Gastrocnemius medialis (tissue), 4 donors: Measurements from ENCODE around the gene SHOC2. TPM values are rescaled to one million over a fixed set of nuclear protein-coding genes. Genes with fewer than 3 reads are reported as not detected.

Source experiments
- ATAC-seq, 2 donors: fragments of 150-250 bp; one replicate each; pipeline ENCODE4 v1.9.1; 2016
- DNase-seq, 2 donors: peaks; one replicate each; pipeline ENCODE4 v3.0.0-alpha.2; 2019
- H3K27ac ChIP-seq, 4 donors: fragments of 200-600 bp; sonication (generic); 1 replicate in 1 of 4; 2 replicates in 3 of 4; pipeline ENCODE4 v1.5.1; 2016 to 2018; ENCODE audit warnings: mild to moderate bottlenecking in 2 of 4, moderate library complexity in 1 of 4
- H3K27me3 ChIP-seq, 3 donors: fragments of 200-600 bp; sonication (generic) in 2 of 3; 1 replicate in 1 of 3; 2 replicates in 2 of 3; pipeline versions ENCODE4 v1.5.1 to v1.6.0; 2016 to 2019; ENCODE audit warnings: mild to moderate bottlenecking in 1 of 3, moderate library complexity in 1 of 3
- H3K36me3 ChIP-seq, 2 donors: fragments of 200-600 bp; sonication (generic) in 1 of 2; one replicate each; pipeline ENCODE4 v1.5.1; 2017 to 2018
- H3K4me1 ChIP-seq, 2 donors: fragments of 200-600 bp; sonication (generic) in 1 of 2; one replicate each; pipeline ENCODE4 v1.5.1; 2016 to 2017; ENCODE audit warnings: mild to moderate bottlenecking in 2 of 2
- H3K4me3 ChIP-seq, 4 donors: fragments of 200-600 bp; sonication (generic) in 3 of 4; 1 replicate in 1 of 4; 2 replicates in 3 of 4; pipeline ENCODE4 v1.5.1; 2016 to 2019; ENCODE audit warnings: mild to moderate bottlenecking in 2 of 4
- H3K9me3 ChIP-seq, 3 donors: fragments of 200-600 bp; sonication (generic) in 2 of 3; 1 replicate in 1 of 3; 2 replicates in 2 of 3; pipeline ENCODE4 v1.5.1; 2016 to 2019
- CTCF ChIP-seq, 5 experiments: fragments of 450-650 bp in 3 of 5; fragments of 200-600 bp in 2 of 5; sonication (generic) in 2 of 5; IDR thresholded peaks in 4 of 5; conservative IDR thresholded peaks in 1 of 5; 1 replicate in 4 of 5; 2 replicates in 1 of 5; pipeline ENCODE4 v1.5.1; 2016 to 2019; ENCODE audit warnings: antibody characterized with exemption in 5 of 5, mild to moderate bottlenecking in 3 of 5, moderate library complexity in 3 of 5
- POLR2A ChIP-seq, 2 donors: fragments of 450-650 bp; IDR thresholded peaks; one replicate each; pipeline ENCODE4 v1.6.1; 2017; ENCODE audit warnings: antibody characterized with exemption in 2 of 2, mild to moderate bottlenecking in 2 of 2, moderate library complexity in 2 of 2
- in situ Hi-C, 4 donors: fragments of 200-750 bp; cut with MboI; loops; one replicate each; pipeline versions ENCODE4 v1.15.0 to v1.8.0; 2017; ENCODE audit warnings: low sequenced_read_pairs in 4 of 4
- intact Hi-C: fragments of 100-400 bp; cut with DNase I; formaldehyde crosslinking; loops from one replicate; pipeline ENCODE4 v1.15.1; 2023; ENCODE audit warnings: low total_unique reads
- total RNA-seq, 4 donors: library from RNA; depleted of rRNA; stranded (reverse); fragments of >200 nt; gene quantifications; one replicate each; pipeline versions ENCODE4 v1.1.0 to v1.2.3, GENCODE V29; 2016

Gene SHOC2
- total RNA-seq, 4 donors from 2014 or later, result 35.3 to 51.5 (median 43.5) TPM

GRCh38 chr10:110989016-110989415 lies 69.6 kb downstream of the SHOC2 start:
- Histone ChIP-seq H3K4me3 (no peak overlapping the region), H3K27me3 (no peaks in the 10 kb centered on the region), H3K36me3 (no peaks in the 10 kb centered on the region), H3K27ac (no peak overlapping the region), H3K4me1 (peaks cover 7 to 13% of the 10 kb centered on the region in 2 donors), H3K9me3 (no peaks in the 10 kb centered on the region)
- in situ Hi-C loops, result no loop called here
- TF ChIP-seq POLR2A (IDR thresholded peaks at IDR 0.05) (no peak), CTCF (IDR thresholded peaks at IDR 0.05 in 4 of 5, conservative IDR thresholded peaks at IDR 0.05 in 1 of 5) (no peak)
- intact Hi-C loops, result no loop called here
- DNase-seq (no peak), ATAC-seq (no peak)

GRCh38 chr10:110992006-110992800 lies 72.8 kb downstream of the SHOC2 start:
- Histone ChIP-seq H3K9me3 (no peaks in the 10 kb centered on the region), H3K4me3 (no peak overlapping the region), H3K36me3 (no peaks in the 10 kb centered on the region), H3K27me3 (no peaks in the 10 kb centered on the region), H3K4me1 (peaks cover 0 to 4% of the 10 kb centered on the region in 2 donors), H3K27ac (no peak overlapping the region)
- no peak for TF ChIP-seq POLR2A (IDR thresholded peaks at IDR 0.05)
- DNase-seq (no peak), ATAC-seq (no peak)
- intact Hi-C loops, result no loop called here
- in situ Hi-C loops, result no loop called here

DNA sequence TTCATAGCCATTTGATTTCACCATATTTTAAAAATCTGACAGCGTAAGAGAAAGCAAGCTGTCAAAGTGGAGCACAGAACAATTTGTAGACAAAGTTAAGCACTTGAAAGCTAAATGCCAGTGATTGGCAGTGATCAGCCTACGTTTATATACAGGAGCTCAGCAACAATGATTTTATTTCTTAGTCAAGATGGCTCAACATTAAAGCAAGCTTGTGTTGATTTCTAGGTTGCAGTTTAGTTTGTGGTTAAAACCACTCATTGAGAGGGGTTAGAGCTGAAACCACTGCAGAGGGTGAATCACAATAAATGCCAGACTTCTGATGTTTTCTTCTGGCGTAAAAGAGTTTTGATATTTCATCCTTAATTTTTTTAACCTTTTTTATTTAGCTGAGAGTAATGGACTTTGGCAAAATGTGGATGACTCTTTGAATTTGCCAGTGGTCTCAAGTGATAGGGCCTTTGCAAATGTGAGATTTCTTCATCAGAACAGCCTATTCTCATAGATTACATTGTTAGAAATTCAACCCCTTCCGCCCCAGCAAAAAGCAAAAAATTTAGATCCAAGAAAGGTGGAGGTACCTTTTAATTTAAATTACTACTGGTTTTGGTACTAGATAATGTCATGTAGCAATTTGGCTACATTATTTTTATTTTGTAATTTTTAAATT lies 73.8 kb downstream of the SHOC2 start:
- no peak for DNase-seq
- H3K27me3 ChIP-seq, result no peaks in the 10 kb centered on the region
- H3K27ac ChIP-seq, result no peak overlapping the region
- in situ Hi-C loops (no loop called here), intact Hi-C loops (no loop called here)
- TF ChIP-seq POLR2A (IDR thresholded peaks at IDR 0.05) (no peak), CTCF (IDR thresholded peaks at IDR 0.05 in 4 of 5, conservative IDR thresholded peaks at IDR 0.05 in 1 of 5) (no peak)
- H3K36me3 ChIP-seq, result no peaks in the 10 kb centered on the region
- ATAC-seq, result no peak
- no peak overlapping the region for H3K4me3 ChIP-seq
- no peaks in the 10 kb centered on the region for H3K9me3 ChIP-seq
- no peaks in the 10 kb centered on the region for H3K4me1 ChIP-seq

- no peaks in the 10 kb centered on the region for H3K9me3 ChIP-seq
- no peak overlapping the region for H3K27ac ChIP-seq
- H3K4me1 ChIP-seq, result no peaks in the 10 kb centered on the region
- H3K27me3 ChIP-seq, result no peaks in the 10 kb centered on the region
- H3K4me3 ChIP-seq, result no peak overlapping the region
- DNase-seq (no peak), ATAC-seq (no peak)
- TF ChIP-seq CTCF (IDR thresholded peaks at IDR 0.05 in 4 of 5, conservative IDR thresholded peaks at IDR 0.05 in 1 of 5) (no peak), POLR2A (IDR thresholded peaks at IDR 0.05) (no peak)
- H3K36me3 ChIP-seq, result no peaks in the 10 kb centered on the region
- intact Hi-C loops, result no loop called here
- in situ Hi-C loops, result no loop called here
These were observed 75.1 kb downstream of the SHOC2 start for GRCh38 chr10:110994406-110995086.

DNA sequence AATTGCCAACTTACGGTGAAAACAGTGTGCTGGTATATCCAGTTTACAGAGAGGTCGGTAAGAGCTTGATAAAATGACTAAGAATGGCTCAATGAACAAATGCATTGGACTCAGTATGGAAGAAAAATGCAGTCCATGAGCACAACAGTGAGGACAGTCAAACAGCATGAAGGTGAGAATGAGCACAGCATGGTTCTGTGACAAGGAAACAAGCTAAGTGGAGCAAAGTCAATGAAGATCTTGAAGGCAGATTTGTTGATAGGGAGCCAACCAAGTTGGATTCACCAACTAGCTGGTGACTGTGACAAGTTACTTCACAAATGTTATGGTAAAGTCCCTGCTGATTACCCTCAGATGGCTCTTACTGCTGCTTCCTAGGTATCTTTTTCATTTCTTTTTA lies 75.9 kb downstream of the SHOC2 start:
- Histone ChIP-seq H3K4me3 (no peak overlapping the region), H3K27me3 (no peaks in the 10 kb centered on the region), H3K36me3 (no peaks in the 10 kb centered on the region), H3K4me1 (no peaks in the 10 kb centered on the region), H3K9me3 (no peaks in the 10 kb centered on the region), H3K27ac (no peak overlapping the region)
- intact Hi-C loops (no loop called here), in situ Hi-C loops (no loop called here)
- TF ChIP-seq POLR2A (IDR thresholded peaks at IDR 0.05) (no peak), CTCF (IDR thresholded peaks at IDR 0.05 in 4 of 5, conservative IDR thresholded peaks at IDR 0.05 in 1 of 5) (no peak)
- DNase-seq, result no peak
- no peak for ATAC-seq
